CD14-positive monocyte (primary cell): ENCODE data around the gene GALNT10. TPM values are rescaled to one million over a fixed set of nuclear protein-coding genes. Genes with fewer than 3 reads are reported as not detected.

ENCODE experiments used
- DNase-seq, 3 donors: peaks; one replicate each; pipeline ENCODE4 v3.0.0-alpha.2; 2011 to 2022
- H2AFZ ChIP-seq: 2 replicates; pipeline ENCODE4 v1.6.0; 2012; ENCODE audit warnings: mild to moderate bottlenecking, low read depth, low read length, inconsistent platforms; ENCODE audit not compliant: insufficient read depth, poor library complexity, severe bottlenecking
- H3K27ac ChIP-seq, 2 donors: 1 replicate in 1 of 2; 2 replicates in 1 of 2; pipeline ENCODE4 v1.5.1; 2012 to 2013; ENCODE audit warnings: low read length in 2 of 2, control low read depth in 1 of 2, inconsistent platforms in 1 of 2, low read depth in 1 of 2, mild to moderate bottlenecking in 1 of 2
- H3K27me3 ChIP-seq, 2 donors: one replicate each; pipeline versions ENCODE4 v1.6.0 to v1.6.1; 2011 to 2013; ENCODE audit warnings: low read length in 2 of 2; ENCODE audit not compliant: control insufficient read depth in 2 of 2, insufficient read depth in 2 of 2
- H3K36me3 ChIP-seq, 2 donors: replicated peaks in 1 of 2; 1 replicate in 1 of 2; 2 replicates in 1 of 2; pipeline versions ENCODE4 v1.5.1 to v1.6.1; 2012 to 2013; ENCODE audit warnings: low read length in 2 of 2, control low read depth in 1 of 2, inconsistent platforms in 1 of 2, mild to moderate bottlenecking in 1 of 2; ENCODE audit not compliant: insufficient read depth in 2 of 2, control insufficient read depth in 1 of 2
- H3K4me1 ChIP-seq, 2 donors: 1 replicate in 1 of 2; 2 replicates in 1 of 2; pipeline versions ENCODE4 v1.5.1 to v1.6.1; 2012 to 2013; ENCODE audit warnings: low read length in 2 of 2, control low read depth in 1 of 2, inconsistent platforms in 1 of 2, mild to moderate bottlenecking in 1 of 2, moderate library complexity in 1 of 2; ENCODE audit not compliant: insufficient read depth in 2 of 2, control insufficient read depth in 1 of 2
- H3K4me2 ChIP-seq: replicated peaks from 2 replicates; pipeline ENCODE3; 2012; ENCODE audit warnings: low read length, moderate library complexity, mild to moderate bottlenecking; ENCODE audit not compliant: poor library complexity, severe bottlenecking; ENCODE audit errors: extremely low read depth
- H3K4me3 ChIP-seq, 3 experiments: fragments of 200-600 bp in 1 of 3; sonication (generic) in 1 of 3; replicated peaks in 1 of 3; 1 replicate in 2 of 3; 2 replicates in 1 of 3; pipeline ENCODE4 v1.5.1; 2011 to 2013; ENCODE audit warnings: low read length in 3 of 3, mild to moderate bottlenecking in 3 of 3, control low read depth in 2 of 3, low read depth in 2 of 3, inconsistent platforms in 1 of 3, moderate library complexity in 1 of 3
- H3K79me2 ChIP-seq: 2 replicates; pipeline ENCODE4 v1.6.0; 2012; ENCODE audit warnings: mild to moderate bottlenecking, control low read depth, inconsistent platforms, low read length, moderate library complexity; ENCODE audit not compliant: insufficient read depth
- H3K9ac ChIP-seq: 2 replicates; pipeline ENCODE4 v1.6.0; 2017; ENCODE audit warnings: low read length, mild to moderate bottlenecking; ENCODE audit not compliant: insufficient read depth, poor library complexity, severe bottlenecking
- H3K9me3 ChIP-seq, 2 donors: replicated peaks in 1 of 2; 1 replicate in 1 of 2; 2 replicates in 1 of 2; pipeline versions ENCODE4 v1.5.1 to v1.6.1; 2012 to 2013; ENCODE audit warnings: low read length in 2 of 2, control low read depth in 1 of 2; ENCODE audit not compliant: control insufficient read depth in 1 of 2, insufficient read depth in 1 of 2
- H4K20me1 ChIP-seq: 2 replicates; pipeline ENCODE4 v1.6.0; 2012; ENCODE audit warnings: mild to moderate bottlenecking, low read length, control low read depth, moderate library complexity; ENCODE audit not compliant: insufficient read depth
- H3K27ac Mint-ChIP-seq, 7 donors: one replicate each; pipeline ENCODE4 v1.8.0; 2020; ENCODE audit warnings: mild to moderate bottlenecking in 7 of 7, mixed read lengths in 7 of 7, moderate library complexity in 6 of 7, inconsistent platforms in 2 of 7
- H3K27me3 Mint-ChIP-seq, 3 donors: one replicate each; pipeline ENCODE4 v1.8.0; 2021 to 2022; ENCODE audit warnings: low read depth in 3 of 3, mild to moderate bottlenecking in 3 of 3, mixed read lengths in 3 of 3, moderate library complexity in 3 of 3, inconsistent platforms in 1 of 3
- H3K36me3 Mint-ChIP-seq, 2 donors: one replicate each; pipeline ENCODE4 v1.8.0; 2020; ENCODE audit warnings: mixed read lengths in 2 of 2, inconsistent platforms in 1 of 2, mild to moderate bottlenecking in 1 of 2
- H3K4me1 Mint-ChIP-seq: one replicate; pipeline ENCODE4 v1.8.0; 2020; ENCODE audit warnings: mild to moderate bottlenecking, mixed read lengths
- H3K4me3 Mint-ChIP-seq, 2 donors: one replicate each; pipeline ENCODE4 v1.8.0; 2020; ENCODE audit warnings: mild to moderate bottlenecking in 2 of 2, mixed read lengths in 2 of 2, moderate library complexity in 1 of 2
- H3K9me3 Mint-ChIP-seq, 7 donors: one replicate each; pipeline ENCODE4 v1.8.0; 2020 to 2022; ENCODE audit warnings: mixed read lengths in 7 of 7, mild to moderate bottlenecking in 6 of 7, moderate library complexity in 6 of 7, inconsistent platforms in 2 of 7
- WGBS: methylation state at CpG from one replicate; pipeline ENCODE4 v1.1.5; 2013; ENCODE audit warnings: missing lambda C conversion rate; ENCODE audit not compliant: insufficient coverage; 5-methylcytosine and 5-hydroxymethylcytosine counted together
- intact Hi-C, 2 donors: fragments of 100-400 bp; cut with micrococcal nuclease; formaldehyde crosslinking; loops; one replicate each; pipeline versions ENCODE4 v1.15.0 to v1.15.1; 2023
- polyA plus RNA-seq, 3 donors: library from polyadenylated mRNA; depleted of rRNA in 1 of 3; unstranded in 2 of 3; stranded (reverse) in 1 of 3; fragments of 300-500 nt in 2 of 3; fragments of >200 nt in 1 of 3; fragmentation: Illumina TruSeq in 2 of 3; gene quantifications; 1 replicate in 2 of 3; 2 replicates in 1 of 3; pipeline ENCODE4 v1.2.3, GENCODE V29; 2012 to 2021
- TF ChIP-seq, protein P1 (sequence below): fragments of 200-600 bp; IDR thresholded peaks from one replicate; pipeline ENCODE4 v1.8.0; 2022; ENCODE audit warnings: antibody characterized with exemption, mild to moderate bottlenecking

The GALNT10 gene
- polyA plus RNA-seq, 3 donors: 6.2 to 11.6 (median 7.3) TPM

DNA sequence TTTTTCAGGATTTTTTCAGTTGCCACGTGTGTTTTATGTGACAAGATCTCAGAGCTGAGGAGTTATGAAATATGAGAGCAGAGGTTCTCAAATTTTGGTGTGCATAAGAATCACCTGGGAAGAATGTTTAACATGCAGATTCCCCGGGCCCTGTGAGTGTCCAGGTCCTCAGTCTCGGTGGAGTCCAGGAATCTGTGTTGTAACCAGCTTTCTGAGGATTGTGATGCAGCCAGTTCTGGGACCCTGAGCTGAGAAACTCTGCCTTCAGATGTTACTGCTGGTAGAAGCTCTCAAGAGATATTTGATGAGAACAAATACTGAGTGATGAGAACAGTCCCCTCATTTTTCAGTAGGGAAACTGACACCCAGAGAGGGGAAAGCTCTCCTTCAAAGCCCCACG, 152.4 kb downstream of the GALNT10 start:
- H3K4me3 Mint-ChIP-seq: no peak overlapping the region

DNA sequence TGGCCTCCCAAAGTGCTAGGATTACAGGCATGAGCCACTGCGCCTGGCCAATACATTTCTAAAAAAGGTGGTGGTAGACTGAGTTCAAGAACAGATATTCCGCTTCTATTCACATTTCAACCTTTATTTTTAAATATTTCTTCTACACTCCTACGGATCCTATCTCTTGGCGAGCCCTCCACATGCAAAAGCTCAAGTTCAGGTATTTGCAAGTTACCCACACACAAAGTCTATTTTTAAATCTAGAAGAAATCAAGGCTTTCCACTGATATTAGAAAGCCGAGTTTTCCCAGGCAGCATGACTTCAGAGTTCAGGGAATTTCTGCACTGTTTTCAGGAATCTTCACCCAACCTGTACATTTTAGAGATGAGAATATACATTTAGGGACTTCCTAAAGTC, 153.9 kb downstream of the GALNT10 start:
- no peaks in the 10 kb centered on the region for H3K4me1 ChIP-seq
- no peak overlapping the region for H3K4me2 ChIP-seq
- no peaks in the 10 kb centered on the region for H4K20me1 ChIP-seq
- Mint-ChIP-seq H3K36me3 (peaks cover 6 to 13% of the 10 kb centered on the region in 2 donors), H3K27me3 (peaks cover 0 to 4% (median 0%) of the 10 kb centered on the region in 3 donors), H3K9me3 (no peaks in the 10 kb centered on the region), H3K4me3 (no peak overlapping the region), H3K4me1 (no peaks in the 10 kb centered on the region), H3K27ac (no peak overlapping the region)
- DNase-seq: no peak
- H3K27me3 ChIP-seq: no peaks in the 10 kb centered on the region
- H3K79me2 ChIP-seq: no peaks in the 10 kb centered on the region
- intact Hi-C loops: no loop called here
- H3K9me3 ChIP-seq: no peaks in the 10 kb centered on the region
- TF ChIP-seq, protein P1, sequence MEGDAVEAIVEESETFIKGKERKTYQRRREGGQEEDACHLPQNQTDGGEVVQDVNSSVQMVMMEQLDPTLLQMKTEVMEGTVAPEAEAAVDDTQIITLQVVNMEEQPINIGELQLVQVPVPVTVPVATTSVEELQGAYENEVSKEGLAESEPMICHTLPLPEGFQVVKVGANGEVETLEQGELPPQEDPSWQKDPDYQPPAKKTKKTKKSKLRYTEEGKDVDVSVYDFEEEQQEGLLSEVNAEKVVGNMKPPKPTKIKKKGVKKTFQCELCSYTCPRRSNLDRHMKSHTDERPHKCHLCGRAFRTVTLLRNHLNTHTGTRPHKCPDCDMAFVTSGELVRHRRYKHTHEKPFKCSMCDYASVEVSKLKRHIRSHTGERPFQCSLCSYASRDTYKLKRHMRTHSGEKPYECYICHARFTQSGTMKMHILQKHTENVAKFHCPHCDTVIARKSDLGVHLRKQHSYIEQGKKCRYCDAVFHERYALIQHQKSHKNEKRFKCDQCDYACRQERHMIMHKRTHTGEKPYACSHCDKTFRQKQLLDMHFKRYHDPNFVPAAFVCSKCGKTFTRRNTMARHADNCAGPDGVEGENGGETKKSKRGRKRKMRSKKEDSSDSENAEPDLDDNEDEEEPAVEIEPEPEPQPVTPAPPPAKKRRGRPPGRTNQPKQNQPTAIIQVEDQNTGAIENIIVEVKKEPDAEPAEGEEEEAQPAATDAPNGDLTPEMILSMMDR: no peak
- WGBS: 100% methylated on average over 2 of the region's 5 CpGs
- no peak overlapping the region for H2AFZ ChIP-seq
- H3K36me3 ChIP-seq: no peaks in the 10 kb centered on the region
- no peak overlapping the region for H3K27ac ChIP-seq
- H3K4me3 ChIP-seq: no peak overlapping the region
- H3K9ac ChIP-seq: no peak overlapping the region

More for the DNA sequence above, 152.4 kb downstream of the GALNT10 start:
- no peak for DNase-seq
- H3K36me3 Mint-ChIP-seq: peaks cover 13 to 19% of the 10 kb centered on the region in 2 donors
- Histone ChIP-seq H4K20me1 (no peaks in the 10 kb centered on the region), H3K36me3 (peaks cover 0 to 9% of the 10 kb centered on the region in 2 donors), H3K27me3 (no peaks in the 10 kb centered on the region), H3K27ac (no peak overlapping the region), H3K4me2 (no peak overlapping the region), H3K9ac (no peak overlapping the region), H3K4me1 (no peaks in the 10 kb centered on the region), H3K9me3 (no peaks in the 10 kb centered on the region), H3K4me3 (no peak overlapping the region), H3K79me2 (no peaks in the 10 kb centered on the region), H2AFZ (no peak overlapping the region)
- intact Hi-C loops: no loop called here
- no peak overlapping the region for H3K27ac Mint-ChIP-seq
- TF ChIP-seq, protein P1: no peak
- 90% methylated on average over 2 of the region's 4 CpGs for WGBS
- H3K27me3 Mint-ChIP-seq: peaks cover 0 to 4% (median 0%) of the 10 kb centered on the region in 3 donors
- H3K4me1 Mint-ChIP-seq: no peaks in the 10 kb centered on the region
- H3K9me3 Mint-ChIP-seq: no peaks in the 10 kb centered on the region
